Naive B cell (primary cell): ENCODE data around the gene LAMTOR5. TPM values are rescaled to one million over a fixed set of nuclear protein-coding genes. Genes with fewer than 3 reads are reported as not detected.
"Not testable (repeated sequence)": the region's sequence is repeated elsewhere in the genome, so short reads cannot be mapped to it uniquely, and the experiment has no call there.

Experiments used
- ATAC-seq, 2 donors: fragments of 150-1000 bp; cut with Tn5 transposase; 2 replicates each; pipeline ENCODE4 v1.10.0; 2021; ENCODE audit warnings: low read depth in 2 of 2, mild to moderate bottlenecking in 2 of 2, moderate library complexity in 2 of 2
- DNase-seq: peaks from one replicate; pipeline ENCODE4 v3.0.0; 2022
- H3K27ac Mint-ChIP-seq, 6 donors: one replicate each; pipeline ENCODE4 v1.8.0; 2020 to 2022; ENCODE audit warnings: mild to moderate bottlenecking in 6 of 6, mixed read lengths in 6 of 6, moderate library complexity in 5 of 6, inconsistent platforms in 2 of 6
- H3K27me3 Mint-ChIP-seq, 3 donors: one replicate each; pipeline ENCODE4 v1.8.0; 2021 to 2022; ENCODE audit warnings: mixed read lengths in 3 of 3, mild to moderate bottlenecking in 1 of 3
- H3K36me3 Mint-ChIP-seq, 2 donors: one replicate each; pipeline ENCODE4 v1.8.0; 2020 to 2022; ENCODE audit warnings: mixed read lengths in 2 of 2, inconsistent platforms in 1 of 2, mild to moderate bottlenecking in 1 of 2
- H3K4me1 Mint-ChIP-seq, 3 donors: one replicate each; pipeline ENCODE4 v1.8.0; 2020 to 2022; ENCODE audit warnings: mixed read lengths in 3 of 3, inconsistent platforms in 1 of 3, mild to moderate bottlenecking in 1 of 3, moderate library complexity in 1 of 3
- H3K4me3 Mint-ChIP-seq, 8 donors: one replicate each; pipeline ENCODE4 v1.8.0; 2020 to 2022; ENCODE audit warnings: mild to moderate bottlenecking in 8 of 8, mixed read lengths in 8 of 8, moderate library complexity in 8 of 8, inconsistent platforms in 2 of 8
- H3K9me3 Mint-ChIP-seq, 7 donors: one replicate each; pipeline ENCODE4 v1.8.0; 2020 to 2022; ENCODE audit warnings: mixed read lengths in 7 of 7, mild to moderate bottlenecking in 5 of 7, inconsistent platforms in 2 of 7, moderate library complexity in 1 of 7
- polyA plus RNA-seq, 6 donors: library from polyadenylated mRNA; unstranded; fragments of 300-500 nt; fragmentation: Illumina TruSeq; gene quantifications; one replicate each; pipeline ENCODE4 v1.2.3, GENCODE V29; 2021; ENCODE audit warnings: low read depth in 6 of 6

The LAMTOR5 gene
- polyA plus RNA-seq: 100 to 1,000 TPM; 472 to 651 (median 493) TPM

- no peaks in the 10 kb centered on the region for H3K27me3 Mint-ChIP-seq
- peak within 1 kb of the TSS; percentile 94 to 100 (median 99) for H3K4me3 Mint-ChIP-seq
- H3K27ac Mint-ChIP-seq: peak within 1 kb of the TSS; percentile 97 to 100 (median 98)
- H3K36me3 Mint-ChIP-seq: peaks cover under 1 to 14% of the 10 kb centered on the region in 2 donors
- ATAC-seq (peak; percentile 86 to 89), DNase-seq (peak; percentile 90)
- H3K9me3 Mint-ChIP-seq: no peaks in the 10 kb centered on the region
- H3K4me1 Mint-ChIP-seq: peaks cover 15 to 42% (median 20%) of the 10 kb centered on the region in 3 donors
Observed at GRCh38 chr1:110407260-110408210, at the start of gene LAMTOR5. TSS of gene LAMTOR5 (minus strand) at chr1:110407694. CDS start at chr1:110407620, 74 bp downstream.

- Mint-ChIP-seq H3K9me3 (no peaks in the 10 kb centered on the region), H3K27me3 (peaks cover 0 to 28% (median 11%) of the 10 kb centered on the region in 3 donors), H3K36me3 (no peaks in the 10 kb centered on the region), H3K4me1 (no peaks in the 10 kb centered on the region), H3K4me3 (no peak overlapping the region), H3K27ac (peak overlapping the region in 1 of 6 donors; percentile 16)
- no peak for ATAC-seq
- no peak for DNase-seq
Observed at GRCh38 chr1:110457206-110457605, 49.7 kb upstream of the LAMTOR5 start.

- no peak for ATAC-seq
- Mint-ChIP-seq H3K36me3 (no peaks in the 10 kb centered on the region), H3K9me3 (no peaks in the 10 kb centered on the region)
Observed at GRCh38 chr1:110455151-110455550, 47.7 kb upstream of the LAMTOR5 start.

GRCh38 chr1:110454328-110454727, 46.8 kb upstream of the LAMTOR5 start:
- Mint-ChIP-seq H3K36me3 (no peaks in the 10 kb centered on the region), H3K27ac (no peak overlapping the region), H3K27me3 (peaks cover 5 to 36% (median 29%) of the 10 kb centered on the region in 3 donors), H3K4me1 (no peaks in the 10 kb centered on the region), H3K4me3 (no peak overlapping the region), H3K9me3 (no peaks in the 10 kb centered on the region)
- DNase-seq (no peak), ATAC-seq (no peak)

More at GRCh38 chr1:110455151-110455550, 47.7 kb upstream of the LAMTOR5 start:
- no peak for DNase-seq
- Mint-ChIP-seq H3K4me1 (no peaks in the 10 kb centered on the region), H3K4me3 (no peak overlapping the region), H3K27ac (peak overlapping the region in 4 of 6 donors; percentile 7 to 77 (median 36)), H3K27me3 (peaks cover 5 to 35% (median 28%) of the 10 kb centered on the region in 3 donors)

GRCh38 chr1:110453829-110454228, 46.3 kb upstream of the LAMTOR5 start:
- no peak for ATAC-seq
- Mint-ChIP-seq H3K36me3 (no peaks in the 10 kb centered on the region), H3K4me3 (no peak overlapping the region), H3K4me1 (no peaks in the 10 kb centered on the region), H3K27ac (no peak overlapping the region), H3K9me3 (no peaks in the 10 kb centered on the region), H3K27me3 (peaks cover 5 to 41% (median 34%) of the 10 kb centered on the region in 3 donors)
- DNase-seq: no peak

GRCh38 chr1:110452330-110452729, 44.8 kb upstream of the LAMTOR5 start:
- DNase-seq (no peak), ATAC-seq (no peak)
- no peak overlapping the region for H3K4me3 Mint-ChIP-seq
- no peak overlapping the region for H3K27ac Mint-ChIP-seq
- H3K9me3 Mint-ChIP-seq: no peaks in the 10 kb centered on the region
- H3K27me3 Mint-ChIP-seq: peaks cover 5 to 49% (median 44%) of the 10 kb centered on the region in 3 donors
- no peaks in the 10 kb centered on the region for H3K4me1 Mint-ChIP-seq
- no peaks in the 10 kb centered on the region for H3K36me3 Mint-ChIP-seq

GRCh38 chr1:110450929-110451328, 43.4 kb upstream of the LAMTOR5 start, which contains the start of gene PROK1:
TSS of gene PROK1 (plus strand) at chr1:110451149. CDS start at chr1:110451217, 68 bp downstream.
- no peaks in the 10 kb centered on the region for H3K36me3 Mint-ChIP-seq
- peak within 1 kb of the TSS in 1 of 6 donors; percentile 0 for H3K27ac Mint-ChIP-seq
- DNase-seq: no peak
- no peaks in the 10 kb centered on the region for H3K4me1 Mint-ChIP-seq
- ATAC-seq: no peak
- peaks cover 5 to 43% (median 38%) of the 10 kb centered on the region in 3 donors for H3K27me3 Mint-ChIP-seq
- no peaks in the 10 kb centered on the region for H3K9me3 Mint-ChIP-seq
- H3K4me3 Mint-ChIP-seq: no peak within 1 kb of the TSS

- DNase-seq: no peak
Observed at GRCh38 chr1:110449661-110450651, 42.5 kb upstream of the LAMTOR5 start.

GRCh38 chr1:110444561-110444960, 37.1 kb upstream of the LAMTOR5 start:
- peaks cover 5 to 35% (median 31%) of the 10 kb centered on the region in 3 donors for H3K27me3 Mint-ChIP-seq
- H3K36me3 Mint-ChIP-seq: no peaks in the 10 kb centered on the region
- ATAC-seq (no peak), DNase-seq (no peak)
- H3K4me1 Mint-ChIP-seq: peaks cover 0 to 2% (median 0%) of the 10 kb centered on the region in 3 donors
- no peak overlapping the region for H3K27ac Mint-ChIP-seq
- no peaks in the 10 kb centered on the region for H3K9me3 Mint-ChIP-seq
- H3K4me3 Mint-ChIP-seq: no peak overlapping the region

More at GRCh38 chr1:110449661-110450651, 42.5 kb upstream of the LAMTOR5 start:
- no peak overlapping the region for H3K4me3 Mint-ChIP-seq
- H3K4me1 Mint-ChIP-seq: no peaks in the 10 kb centered on the region
- no peaks in the 10 kb centered on the region for H3K9me3 Mint-ChIP-seq
- H3K36me3 Mint-ChIP-seq: no peaks in the 10 kb centered on the region
- H3K27ac Mint-ChIP-seq: no peak overlapping the region
- ATAC-seq: no peak
- peaks cover 5 to 43% (median 38%) of the 10 kb centered on the region in 3 donors for H3K27me3 Mint-ChIP-seq

GRCh38 chr1:110443451-110443850, 36.0 kb upstream of the LAMTOR5 start:
- DNase-seq: no peak
- Mint-ChIP-seq H3K9me3 (no peaks in the 10 kb centered on the region), H3K4me3 (no peak overlapping the region), H3K27me3 (peaks cover 14 to 37% (median 25%) of the 10 kb centered on the region in 3 donors), H3K4me1 (peaks cover 0 to 2% (median 0%) of the 10 kb centered on the region in 3 donors), H3K27ac (peak overlapping the region in 1 of 6 donors; percentile 5), H3K36me3 (no peaks in the 10 kb centered on the region)
- no peak for ATAC-seq

- peaks cover 15 to 42% (median 27%) of the 10 kb centered on the region in 3 donors for H3K27me3 Mint-ChIP-seq
- peaks cover 0 to 2% (median 0%) of the 10 kb centered on the region in 3 donors for H3K4me1 Mint-ChIP-seq
- no peaks in the 10 kb centered on the region for H3K9me3 Mint-ChIP-seq
- DNase-seq (no peak), ATAC-seq (no peak)
- no peaks in the 10 kb centered on the region for H3K36me3 Mint-ChIP-seq
- H3K4me3 Mint-ChIP-seq: no peak overlapping the region
- peak overlapping the region in 1 of 6 donors; percentile 74 for H3K27ac Mint-ChIP-seq
Observed at GRCh38 chr1:110441888-110442287, 34.4 kb upstream of the LAMTOR5 start.

GRCh38 chr1:110440877-110441276, 33.4 kb upstream of the LAMTOR5 start:
- ATAC-seq: no peak
- H3K9me3 Mint-ChIP-seq: no peaks in the 10 kb centered on the region
- peaks cover 0 to 2% (median 0%) of the 10 kb centered on the region in 3 donors for H3K4me1 Mint-ChIP-seq
- peaks cover 18 to 42% (median 27%) of the 10 kb centered on the region in 3 donors for H3K27me3 Mint-ChIP-seq
- H3K4me3 Mint-ChIP-seq: no peak overlapping the region
- DNase-seq: no peak
- no peaks in the 10 kb centered on the region for H3K36me3 Mint-ChIP-seq
- H3K27ac Mint-ChIP-seq: no peak overlapping the region

GRCh38 chr1:110439873-110440272, 32.4 kb upstream of the LAMTOR5 start:
- DNase-seq, H3K27ac Mint-ChIP-seq, H3K9me3 Mint-ChIP-seq, H3K4me3 Mint-ChIP-seq, ATAC-seq, H3K4me1 Mint-ChIP-seq, H3K36me3 Mint-ChIP-seq: not testable (repeated sequence)
- peaks cover 20 to 47% (median 27%) of the 10 kb centered on the region in 3 donors for H3K27me3 Mint-ChIP-seq
